Fibroblast of lung (primary cell): Measurements from ENCODE around the gene KLRC2. TPM values are rescaled to one million over a fixed set of nuclear protein-coding genes. Genes with fewer than 3 reads are reported as not detected.
"Not testable (repeated sequence)": the region's sequence is repeated elsewhere in the genome, so short reads cannot be mapped to it uniquely, and the experiment has no call there.

Source experiments
- DNase-seq, 2 donors: peaks; one replicate each; pipeline versions ENCODE4 v3.0.0 to v3.0.0-alpha.2; 2010; ENCODE audit warnings: low read depth in 2 of 2
- H2AFZ ChIP-seq: 2 replicates; pipeline ENCODE4 v1.5.1; 2012; ENCODE audit warnings: low read length, control low read depth, inconsistent platforms
- H3K27ac ChIP-seq: 2 replicates; pipeline ENCODE4 v1.5.1; 2011; ENCODE audit warnings: low read length, control low read depth; ENCODE audit not compliant: insufficient read depth
- H3K27me3 ChIP-seq: 2 replicates; pipeline ENCODE4 v1.5.1; 2011; ENCODE audit warnings: mild to moderate bottlenecking, low read length; ENCODE audit not compliant: control insufficient read depth, insufficient read depth
- H3K36me3 ChIP-seq: 2 replicates; pipeline ENCODE4 v1.5.1; 2011; ENCODE audit warnings: low read length; ENCODE audit not compliant: control insufficient read depth, insufficient read depth
- H3K4me1 ChIP-seq: 2 replicates; pipeline ENCODE4 v1.5.1; 2011; ENCODE audit warnings: low read length; ENCODE audit not compliant: control insufficient read depth, insufficient read depth; ENCODE audit errors: extremely low read depth
- H3K4me2 ChIP-seq: 2 replicates; pipeline ENCODE4 v1.5.1; 2011; ENCODE audit warnings: low read length, control low read depth; ENCODE audit not compliant: insufficient read depth; ENCODE audit errors: extremely low read depth
- H3K4me3 ChIP-seq, 4 experiments: fragments of 200-600 bp in 1 of 4; sonication (generic) in 1 of 4; replicated peaks in 1 of 4; 2 replicates each; pipeline ENCODE4 v1.5.1; 2011 to 2016; ENCODE audit warnings: low read length in 4 of 4, low read depth in 3 of 4, mild to moderate bottlenecking in 3 of 4, control low read depth in 2 of 4, inconsistent platforms in 1 of 4, mixed read lengths in 1 of 4; ENCODE audit not compliant: insufficient read depth in 1 of 4; ENCODE audit errors: control extremely low read depth in 1 of 4
- H3K79me2 ChIP-seq: 2 replicates; pipeline ENCODE4 v1.5.1; 2012; ENCODE audit warnings: mild to moderate bottlenecking, low read length, inconsistent platforms; ENCODE audit not compliant: control insufficient read depth, insufficient read depth
- H3K9ac ChIP-seq: 2 replicates; pipeline ENCODE4 v1.5.1; 2011; ENCODE audit warnings: mild to moderate bottlenecking, low read length, control low read depth; ENCODE audit not compliant: insufficient read depth
- H3K9me3 ChIP-seq: 2 replicates; pipeline ENCODE4 v1.5.1; 2012; ENCODE audit warnings: low read depth, low read length; ENCODE audit not compliant: control insufficient read depth, insufficient read depth
- H4K20me1 ChIP-seq: 2 replicates; pipeline ENCODE4 v1.5.1; 2011; ENCODE audit warnings: low read length; ENCODE audit not compliant: control insufficient read depth, insufficient read depth; ENCODE audit errors: extremely low read depth
- CTCF ChIP-seq, 2 donors: IDR thresholded peaks in 1 of 2; conservative IDR thresholded peaks in 1 of 2; 1 replicate in 1 of 2; 2 replicates in 1 of 2; pipeline ENCODE4 v1.5.1; 2011 to 2012; ENCODE audit warnings: low read length in 2 of 2, control low read depth in 1 of 2, inconsistent platforms in 1 of 2, low read depth in 1 of 2, mild to moderate bottlenecking in 1 of 2
- EZH2 ChIP-seq: IDR thresholded peaks from 2 replicates; pipeline ENCODE4 v1.5.1; 2012; ENCODE audit warnings: low read length, control low read depth, mild to moderate bottlenecking; ENCODE audit errors: missing control alignments
- polyA plus RNA-seq, 2 donors: library from polyadenylated mRNA; depleted of rRNA in 1 of 2; stranded (reverse) in 1 of 2; unstranded in 1 of 2; fragments of >200 nt; gene quantifications; 2 replicates each; pipeline ENCODE4 v1.2.1, GENCODE V29; 2011 to 2012; ENCODE audit warnings: missing spikeins in 1 of 2
- total RNA-seq: library from RNA; depleted of rRNA; stranded (reverse); fragments of >200 nt; gene quantifications from 2 replicates; pipeline ENCODE4 v1.2.1, GENCODE V29; 2014

The KLRC2 gene
- total and polyA plus RNA-seq, 2 donors (not counting 1 experiment from before 2014, with no cell fraction given), result not detected

- H2AFZ ChIP-seq, H3K4me1 ChIP-seq, H3K27ac ChIP-seq, H3K4me3 ChIP-seq, H3K9me3 ChIP-seq, H3K79me2 ChIP-seq, H3K27me3 ChIP-seq, H3K36me3 ChIP-seq, H4K20me1 ChIP-seq, H3K9ac ChIP-seq, H3K4me2 ChIP-seq, DNase-seq: not testable (repeated sequence)
Observed at GRCh38 chr12:10425938-10426337, 9.9 kb downstream of the KLRC2 start.

GRCh38 chr12:10424260-10424899 lies 11.4 kb downstream of the KLRC2 start:
- DNase-seq, H3K36me3 ChIP-seq, H3K9ac ChIP-seq, H3K4me1 ChIP-seq, H2AFZ ChIP-seq, H3K4me2 ChIP-seq, H3K4me3 ChIP-seq, H3K79me2 ChIP-seq, H3K27ac ChIP-seq, H3K27me3 ChIP-seq, H3K9me3 ChIP-seq, H4K20me1 ChIP-seq: not testable (repeated sequence)

GRCh38 chr12:10422159-10422558 lies 13.7 kb downstream of the KLRC2 start:
- not testable (repeated sequence) for DNase-seq, H3K4me1 ChIP-seq, H3K9me3 ChIP-seq

GRCh38 chr12:10420334-10420733 lies 15.5 kb downstream of the KLRC2 start, which contains the start of gene KLRC3:
TSS of gene KLRC3 (minus strand) at chr12:10420595. CDS start at chr12:10420550, 45 bp downstream.
- H3K9me3 ChIP-seq, H4K20me1 ChIP-seq, H2AFZ ChIP-seq, DNase-seq, H3K9ac ChIP-seq, H3K79me2 ChIP-seq, H3K4me1 ChIP-seq, H3K4me3 ChIP-seq, H3K4me2 ChIP-seq, H3K36me3 ChIP-seq, H3K27me3 ChIP-seq, H3K27ac ChIP-seq: not testable (repeated sequence)

More at GRCh38 chr12:10422159-10422558, 13.7 kb downstream of the KLRC2 start:
- not testable (repeated sequence) for H3K4me3 ChIP-seq, H4K20me1 ChIP-seq, H3K4me2 ChIP-seq, H3K79me2 ChIP-seq, H3K27ac ChIP-seq, H2AFZ ChIP-seq, H3K36me3 ChIP-seq, H3K9ac ChIP-seq, H3K27me3 ChIP-seq

GRCh38 chr12:10409392-10409791 lies 26.4 kb downstream of the KLRC2 start, which contains the start of gene KLRC4:
TSS of gene KLRC4 (minus strand) at chr12:10409757. CDS start at chr12:10409575, 182 bp downstream.
- Histone ChIP-seq H3K4me1 (no peaks in the 10 kb centered on the region), H4K20me1 (no peaks in the 10 kb centered on the region), H3K9me3 (no peaks in the 10 kb centered on the region), H3K4me3 (no peak within 1 kb of the TSS), H2AFZ (no peak within 1 kb of the TSS), H3K27ac (no peak within 1 kb of the TSS), H3K36me3 (no peaks in the 10 kb centered on the region), H3K27me3 (no peaks in the 10 kb centered on the region), H3K4me2 (no peak within 1 kb of the TSS), H3K79me2 (no peaks in the 10 kb centered on the region), H3K9ac (no peak within 1 kb of the TSS)
- TF ChIP-seq CTCF (conservative IDR thresholded peaks at IDR 0.05 in 1 of 2, IDR thresholded peaks at IDR 0.05 in 1 of 2; ENCODE audit: low read depth in 1 of 2, low read length in 2 of 2) (no peak), EZH2 (no peak)
- peak; percentile 3 to 56 for DNase-seq
